ENCODE results near the gene VWA2.

Gene VWA2

DNA sequence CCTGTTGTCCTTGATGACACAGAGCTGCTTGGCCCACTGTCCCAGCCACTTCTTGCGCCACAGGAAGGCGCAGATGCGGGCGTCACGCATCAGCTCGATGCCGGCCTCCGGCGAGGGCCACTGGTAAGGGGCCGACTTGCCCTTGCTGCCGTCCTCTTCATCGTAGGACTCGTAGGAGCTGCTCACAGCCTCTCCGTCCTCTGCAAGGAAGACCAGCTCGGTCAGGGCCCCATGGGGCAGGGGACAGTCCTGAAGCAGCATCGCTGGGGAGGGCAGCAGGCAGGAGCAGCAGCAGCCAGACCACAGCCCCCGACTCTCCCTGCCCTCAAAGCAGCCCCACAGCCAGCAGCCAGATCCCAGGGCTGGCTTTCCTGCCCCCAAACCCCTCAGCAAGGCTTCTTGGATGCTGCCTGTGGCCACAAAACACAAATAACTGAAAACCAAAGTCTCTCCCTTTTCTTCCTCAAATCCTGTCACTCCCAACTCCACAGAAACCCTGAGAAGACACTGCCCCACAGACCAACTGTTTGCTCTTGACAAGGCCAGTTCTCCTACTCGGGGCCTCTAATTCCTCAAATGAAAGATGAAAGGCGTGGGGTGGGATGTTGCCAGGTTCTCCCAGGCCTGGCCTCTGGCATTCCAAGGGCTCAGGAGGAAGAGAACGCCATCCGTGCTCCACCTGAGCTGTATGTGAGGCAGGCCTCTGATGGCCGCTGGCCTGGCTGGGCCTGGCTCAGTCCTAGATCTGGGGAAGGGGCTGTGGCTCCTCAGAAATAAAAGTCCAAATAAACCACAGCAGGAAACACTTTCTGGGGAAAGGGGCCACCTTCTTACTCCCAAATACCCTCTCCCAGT, 76.7 kb downstream of the VWA2 start:
- no peak overlapping the region for H3K4me3 ChIP-seq (ENCODE audit: low read depth, low read length)
- TF ChIP-seq, protein P1, sequence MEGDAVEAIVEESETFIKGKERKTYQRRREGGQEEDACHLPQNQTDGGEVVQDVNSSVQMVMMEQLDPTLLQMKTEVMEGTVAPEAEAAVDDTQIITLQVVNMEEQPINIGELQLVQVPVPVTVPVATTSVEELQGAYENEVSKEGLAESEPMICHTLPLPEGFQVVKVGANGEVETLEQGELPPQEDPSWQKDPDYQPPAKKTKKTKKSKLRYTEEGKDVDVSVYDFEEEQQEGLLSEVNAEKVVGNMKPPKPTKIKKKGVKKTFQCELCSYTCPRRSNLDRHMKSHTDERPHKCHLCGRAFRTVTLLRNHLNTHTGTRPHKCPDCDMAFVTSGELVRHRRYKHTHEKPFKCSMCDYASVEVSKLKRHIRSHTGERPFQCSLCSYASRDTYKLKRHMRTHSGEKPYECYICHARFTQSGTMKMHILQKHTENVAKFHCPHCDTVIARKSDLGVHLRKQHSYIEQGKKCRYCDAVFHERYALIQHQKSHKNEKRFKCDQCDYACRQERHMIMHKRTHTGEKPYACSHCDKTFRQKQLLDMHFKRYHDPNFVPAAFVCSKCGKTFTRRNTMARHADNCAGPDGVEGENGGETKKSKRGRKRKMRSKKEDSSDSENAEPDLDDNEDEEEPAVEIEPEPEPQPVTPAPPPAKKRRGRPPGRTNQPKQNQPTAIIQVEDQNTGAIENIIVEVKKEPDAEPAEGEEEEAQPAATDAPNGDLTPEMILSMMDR (IDR thresholded peaks at IDR 0.05; ENCODE audit: low read depth, low read length) = no peak

DNA sequence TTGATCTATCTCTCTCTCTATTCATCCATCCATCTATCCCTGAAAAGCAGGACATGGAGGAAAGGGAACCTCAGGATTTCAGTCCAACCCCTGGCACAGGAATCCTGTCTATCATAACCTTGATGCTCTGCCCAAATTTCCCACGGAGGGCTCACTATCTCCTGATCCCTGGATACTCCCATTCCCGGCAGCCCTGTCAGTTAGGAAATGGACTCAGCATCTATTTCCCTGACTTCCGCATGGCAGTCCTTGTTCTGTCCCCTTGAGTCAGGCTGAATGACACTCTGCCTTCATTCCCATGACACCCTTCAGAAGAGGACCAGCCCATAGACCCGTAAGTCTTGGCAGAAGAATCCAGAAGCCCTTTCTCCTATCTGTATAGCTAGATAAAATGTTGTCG, 77.7 kb downstream of the VWA2 start:
- no peak overlapping the region for H3K4me3 ChIP-seq (ENCODE audit: low read depth, low read length)

DNA sequence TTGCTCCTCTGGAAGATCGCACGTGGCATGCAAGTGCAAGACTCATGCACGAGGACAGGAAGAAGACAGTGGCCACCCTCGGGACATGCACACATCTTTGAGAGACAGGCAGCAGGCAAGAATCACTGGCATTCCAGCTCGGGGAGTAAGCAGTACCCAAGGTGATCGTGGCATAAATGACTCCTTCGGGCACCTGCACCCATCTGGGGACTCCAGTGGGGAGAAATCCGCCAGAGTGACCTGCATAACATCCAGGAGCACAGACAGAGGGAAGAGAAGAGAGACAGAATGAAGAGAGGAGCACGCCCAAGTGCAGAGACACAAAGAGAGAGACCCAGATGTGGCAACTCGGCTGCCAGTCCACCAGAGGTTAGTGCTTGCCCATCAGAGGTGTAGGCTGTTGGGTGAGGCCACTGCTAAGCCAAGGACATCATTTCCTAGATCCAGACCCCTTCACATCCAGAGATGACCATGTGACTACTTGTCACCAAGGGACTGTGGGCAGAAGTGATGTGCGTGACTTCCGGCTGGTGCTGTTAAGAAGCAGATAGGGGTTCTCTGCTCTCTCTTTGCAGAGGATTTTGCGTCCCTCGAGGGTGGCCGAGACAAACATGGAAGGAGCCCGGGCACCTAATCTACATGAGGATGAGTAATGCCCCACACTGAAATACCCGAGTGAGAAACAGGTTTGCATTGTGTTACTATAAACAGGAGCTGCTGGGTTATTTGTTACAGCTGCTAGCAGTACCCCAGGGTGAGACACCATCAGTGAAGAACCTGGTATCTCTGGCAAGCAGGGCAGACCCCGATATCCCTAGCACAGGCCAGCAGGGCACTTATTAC, 80.6 kb downstream of the VWA2 start:
- TF ChIP-seq, protein P1 (IDR thresholded peaks at IDR 0.05; ENCODE audit: low read depth, low read length) = no peak
- H3K4me3 ChIP-seq (ENCODE audit: low read depth, low read length) = no peak overlapping the region

More for the DNA sequence above, 77.7 kb downstream of the VWA2 start:
- TF ChIP-seq, protein P1 (IDR thresholded peaks at IDR 0.05; ENCODE audit: low read depth, low read length) = no peak

DNA sequence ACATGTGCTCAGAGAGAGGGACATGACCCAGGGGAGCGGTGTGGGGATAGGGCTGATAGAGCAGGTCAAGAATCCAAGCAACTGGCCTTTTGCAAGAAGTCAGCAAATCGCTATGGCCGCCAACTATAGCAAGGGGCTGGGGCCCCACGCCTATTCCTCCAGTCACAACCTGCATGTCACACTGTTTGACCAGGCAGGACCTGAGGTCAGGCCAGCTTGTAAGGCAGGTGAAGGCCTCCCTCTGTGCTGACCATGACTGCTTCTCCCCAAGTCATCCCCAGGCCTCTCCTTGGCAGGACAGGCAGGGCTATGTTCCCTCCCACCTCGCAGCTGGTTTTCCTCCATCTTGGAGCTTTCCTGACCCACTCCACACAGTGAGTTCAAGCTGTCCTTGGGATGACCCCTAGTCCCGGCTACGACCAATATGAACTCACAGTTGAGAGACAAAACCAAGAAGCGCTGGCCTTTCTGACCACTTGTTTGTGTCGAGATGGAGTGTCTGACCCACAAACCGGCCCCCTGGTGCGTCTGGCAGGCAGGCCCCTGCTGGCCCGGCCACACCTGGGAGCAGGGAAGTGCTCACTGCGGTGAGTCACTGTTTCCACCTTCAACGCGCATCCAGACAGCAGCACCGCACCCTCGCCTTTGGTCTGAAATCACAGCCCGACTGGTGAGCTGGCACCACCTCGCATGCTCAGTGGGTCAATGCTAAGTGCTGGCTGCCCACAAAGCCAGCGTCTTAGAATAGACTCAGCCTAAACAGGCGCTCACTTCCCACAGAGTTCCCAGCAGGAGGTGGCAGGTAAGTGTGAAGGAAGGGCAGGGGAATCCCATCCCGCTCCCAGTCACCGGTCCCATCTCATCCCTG, 81.4 kb downstream of the VWA2 start:
- no peak overlapping the region for H3K4me3 ChIP-seq (ENCODE audit: low read depth, low read length)
- TF ChIP-seq, protein P1 (IDR thresholded peaks at IDR 0.05; ENCODE audit: low read depth, low read length) = no peak

DNA sequence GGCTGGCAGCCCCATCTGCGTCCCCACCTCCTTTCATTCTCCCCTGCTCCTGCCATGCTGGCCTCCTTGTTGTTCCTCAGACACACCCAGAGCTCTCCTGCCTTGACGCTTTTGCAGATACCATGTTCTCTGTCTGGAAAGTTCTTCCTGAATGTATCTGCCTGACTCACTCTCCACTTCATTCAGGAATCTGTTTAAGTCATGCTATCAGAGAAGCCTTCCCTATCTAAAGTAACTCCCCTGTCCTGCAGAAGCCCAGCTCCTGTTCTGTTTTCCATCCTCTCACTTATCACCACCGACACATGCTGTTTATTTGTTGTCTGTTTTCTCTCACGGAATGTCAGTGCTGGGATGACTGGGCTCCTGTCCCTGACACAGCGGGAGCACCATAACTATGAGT, 83.3 kb downstream of the VWA2 start:
- TF ChIP-seq, protein P1 (IDR thresholded peaks at IDR 0.05; ENCODE audit: low read depth, low read length) = no peak
- no peak overlapping the region for H3K4me3 ChIP-seq (ENCODE audit: low read depth, low read length)

DNA sequence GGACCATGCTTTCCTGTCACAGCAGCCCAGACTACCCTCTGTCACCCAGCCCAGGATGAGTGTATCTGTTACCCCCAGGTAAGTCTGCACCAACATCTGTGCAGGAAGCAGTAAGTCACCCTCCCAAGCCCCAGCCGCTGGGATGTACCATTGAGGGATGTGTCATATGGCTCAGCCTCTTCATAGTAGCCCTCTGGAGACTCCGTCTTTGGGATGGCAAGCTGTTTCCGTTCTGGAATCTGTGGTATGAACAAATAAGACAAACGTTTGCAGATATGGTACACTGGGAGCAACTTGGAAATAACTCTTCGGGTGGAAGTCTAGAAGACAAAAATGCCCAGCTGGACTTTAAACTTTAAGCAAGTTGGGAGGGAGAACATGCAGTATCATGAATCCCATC, 84.0 kb downstream of the VWA2 start:
- TF ChIP-seq, protein P1 (IDR thresholded peaks at IDR 0.05; ENCODE audit: low read depth, low read length) = no peak
- H3K4me3 ChIP-seq (ENCODE audit: low read depth, low read length) = no peak overlapping the region
